ENCODE results near the gene DRC7. TPM values are rescaled to one million over a fixed set of nuclear protein-coding genes. Genes with fewer than 3 reads are reported as not detected.

Gene DRC7
- total RNA-seq, 1 donor from 2014 or later, result not detected

- no peaks in the 10 kb centered on the region for H3K27me3 Mint-ChIP-seq (ENCODE audit: low read depth)
- peak overlapping the region; percentile 57 for H3K27ac Mint-ChIP-seq (ENCODE audit: unreplicated experiment)
- H3K4me3 Mint-ChIP-seq (ENCODE audit: unreplicated experiment), result no peak overlapping the region
- H3K36me3 Mint-ChIP-seq (ENCODE audit: low read depth), result peaks cover 8% of the 10 kb centered on the region
- DNase-seq (ENCODE audit: low spot score), result no peak
- H3K4me1 Mint-ChIP-seq (ENCODE audit: low read depth), result peaks cover 23% of the 10 kb centered on the region
- H3K9me3 Mint-ChIP-seq (ENCODE audit: low read depth), result no peaks in the 10 kb centered on the region
- TF ChIP-seq CTCF (IDR thresholded peaks at IDR 0.05), result no peak
Measured at GRCh38 chr16:57651344-57652333, 43.0 kb upstream of the DRC7 start.

- H3K9me3 Mint-ChIP-seq (ENCODE audit: low read depth), result no peaks in the 10 kb centered on the region
- no peaks in the 10 kb centered on the region for H3K27me3 Mint-ChIP-seq (ENCODE audit: low read depth)
- H3K4me1 Mint-ChIP-seq (ENCODE audit: low read depth), result peaks cover 16% of the 10 kb centered on the region
- H3K36me3 Mint-ChIP-seq (ENCODE audit: low read depth), result peaks cover 8% of the 10 kb centered on the region
- no peak overlapping the region for H3K27ac Mint-ChIP-seq (ENCODE audit: unreplicated experiment)
- no peak for DNase-seq (ENCODE audit: low spot score)
- no peak for TF ChIP-seq CTCF (IDR thresholded peaks at IDR 0.05)
- H3K4me3 Mint-ChIP-seq (ENCODE audit: unreplicated experiment), result no peak overlapping the region
Measured at GRCh38 chr16:57652695-57653471, 41.7 kb upstream of the DRC7 start.

- TF ChIP-seq CTCF (IDR thresholded peaks at IDR 0.05), result no peak
- no peak overlapping the region for H3K27ac Mint-ChIP-seq (ENCODE audit: unreplicated experiment)
- no peaks in the 10 kb centered on the region for H3K9me3 Mint-ChIP-seq (ENCODE audit: low read depth)
- H3K4me1 Mint-ChIP-seq (ENCODE audit: low read depth), result peaks cover 16% of the 10 kb centered on the region
- no peak for DNase-seq (ENCODE audit: low spot score)
- H3K27me3 Mint-ChIP-seq (ENCODE audit: low read depth), result no peaks in the 10 kb centered on the region
- H3K36me3 Mint-ChIP-seq (ENCODE audit: low read depth), result peaks cover 10% of the 10 kb centered on the region
- H3K4me3 Mint-ChIP-seq (ENCODE audit: unreplicated experiment), result no peak overlapping the region
Measured at GRCh38 chr16:57653936-57654335, 40.7 kb upstream of the DRC7 start.

- DNase-seq (ENCODE audit: low spot score), result no peak
- no peak for TF ChIP-seq CTCF (IDR thresholded peaks at IDR 0.05)
- Mint-ChIP-seq H3K9me3 (ENCODE audit: low read depth) (no peaks in the 10 kb centered on the region), H3K27ac (ENCODE audit: unreplicated experiment) (no peak overlapping the region), H3K36me3 (ENCODE audit: low read depth) (peaks cover 10% of the 10 kb centered on the region), H3K27me3 (ENCODE audit: low read depth) (no peaks in the 10 kb centered on the region), H3K4me3 (ENCODE audit: unreplicated experiment) (no peak overlapping the region), H3K4me1 (ENCODE audit: low read depth) (peaks cover 16% of the 10 kb centered on the region)
Measured at GRCh38 chr16:57656342-57656955, 38.2 kb upstream of the DRC7 start.

GRCh38 chr16:57657228-57657627, 37.4 kb upstream of the DRC7 start:
- no peak overlapping the region for H3K4me3 Mint-ChIP-seq (ENCODE audit: unreplicated experiment)
- peaks cover 16% of the 10 kb centered on the region for H3K4me1 Mint-ChIP-seq (ENCODE audit: low read depth)
- no peaks in the 10 kb centered on the region for H3K9me3 Mint-ChIP-seq (ENCODE audit: low read depth)
- no peak overlapping the region for H3K27ac Mint-ChIP-seq (ENCODE audit: unreplicated experiment)
- DNase-seq (ENCODE audit: low spot score), result no peak
- H3K27me3 Mint-ChIP-seq (ENCODE audit: low read depth), result no peaks in the 10 kb centered on the region
- H3K36me3 Mint-ChIP-seq (ENCODE audit: low read depth), result peaks cover 7% of the 10 kb centered on the region
- no peak for TF ChIP-seq CTCF (IDR thresholded peaks at IDR 0.05)

Measured in chondrocyte (in vitro differentiated cells).